GM21515 (cell line): Measurements from ENCODE around the gene OR2Z1.
"Not testable (repeated sequence)": the region's sequence is repeated elsewhere in the genome, so short reads cannot be mapped to it uniquely, and the experiment has no call there.

Experiments
- ATAC-seq: cut with Tn5 transposase; IDR thresholded peaks from one replicate; pipeline ENCODE4 v1.9.1; 2021; ENCODE audit not compliant: unreplicated experiment

OR2Z1 gene

DNA sequence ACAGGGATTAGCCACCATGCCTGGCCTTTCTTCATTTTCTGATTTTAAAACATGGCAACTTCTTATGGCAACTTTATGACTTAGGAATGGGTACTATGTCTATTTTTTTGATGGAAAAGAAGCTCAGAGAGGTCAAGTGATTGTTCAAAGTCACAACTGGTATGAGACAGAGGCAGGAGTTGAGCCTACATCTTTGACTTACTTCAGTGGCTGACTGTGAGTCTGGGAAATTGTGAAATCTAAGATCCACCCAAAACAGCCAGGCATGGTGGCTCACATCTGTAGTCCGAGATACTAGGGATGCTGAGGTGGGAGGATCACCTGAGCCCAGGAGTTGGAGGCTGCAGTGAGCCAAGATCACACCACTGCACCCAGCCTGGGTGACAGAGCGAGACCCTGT is 20.5 kb upstream of the OR2Z1 start:
- no peak for ATAC-seq

DNA sequence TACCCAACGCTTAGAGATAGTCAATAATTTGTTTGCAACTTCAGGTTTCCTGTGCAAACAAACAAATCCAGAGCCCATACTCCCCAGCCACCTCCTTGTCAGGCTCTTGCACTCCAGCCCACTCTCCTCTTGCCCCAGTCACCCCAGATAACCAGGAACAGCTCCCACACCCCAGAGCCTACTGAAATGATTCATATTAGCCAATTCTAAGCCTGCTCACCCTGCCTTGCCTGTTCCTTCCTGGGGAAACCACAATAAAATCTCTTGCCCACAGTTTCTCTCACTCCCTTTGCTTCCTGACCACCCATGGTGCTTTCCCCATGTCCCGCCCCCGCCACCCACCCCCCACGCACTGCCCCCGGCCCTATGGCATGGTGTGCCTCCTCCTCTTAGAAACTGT is 19.1 kb upstream of the OR2Z1 start:
- no peak for ATAC-seq

DNA sequence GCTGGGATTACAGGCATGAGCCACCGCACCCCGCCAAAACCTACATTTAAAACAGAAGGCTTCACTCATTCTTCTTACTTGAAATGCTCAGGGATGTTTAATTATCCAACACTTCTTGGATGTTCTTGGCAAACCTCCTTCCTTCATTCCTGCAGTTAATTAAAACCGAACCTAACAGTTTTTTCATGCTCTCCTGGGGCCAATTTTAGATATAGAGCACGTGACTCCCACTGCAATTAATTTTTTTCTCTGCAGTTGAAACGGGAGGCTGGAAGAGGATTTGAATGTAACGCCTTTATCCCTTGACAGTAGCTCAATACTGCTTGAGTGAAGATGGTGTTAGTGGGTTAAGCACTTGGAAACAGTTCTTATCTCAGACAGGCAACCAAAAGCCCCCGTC is 18.2 kb upstream of the OR2Z1 start:
- no peak for ATAC-seq

DNA sequence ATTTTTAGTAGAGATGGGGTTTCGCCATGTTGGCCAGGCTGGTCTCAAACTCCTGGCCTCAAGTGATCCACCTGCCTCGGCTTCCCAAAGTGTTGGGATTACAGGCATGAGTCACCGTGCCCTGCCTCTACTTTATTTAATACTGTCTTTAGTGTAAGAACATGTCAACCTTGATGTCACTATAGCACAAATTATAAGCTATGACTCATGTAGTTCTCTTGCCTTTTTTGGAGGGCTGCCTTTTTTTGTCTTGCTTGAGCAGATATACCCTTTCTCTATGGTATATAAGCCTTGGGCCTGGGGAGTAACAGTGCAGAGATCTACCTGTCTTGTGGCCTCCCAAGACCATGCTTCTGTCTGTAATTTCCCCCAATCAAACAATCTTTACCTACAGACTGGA is 16.1 kb upstream of the OR2Z1 start:
- ATAC-seq: not testable (repeated sequence)

DNA sequence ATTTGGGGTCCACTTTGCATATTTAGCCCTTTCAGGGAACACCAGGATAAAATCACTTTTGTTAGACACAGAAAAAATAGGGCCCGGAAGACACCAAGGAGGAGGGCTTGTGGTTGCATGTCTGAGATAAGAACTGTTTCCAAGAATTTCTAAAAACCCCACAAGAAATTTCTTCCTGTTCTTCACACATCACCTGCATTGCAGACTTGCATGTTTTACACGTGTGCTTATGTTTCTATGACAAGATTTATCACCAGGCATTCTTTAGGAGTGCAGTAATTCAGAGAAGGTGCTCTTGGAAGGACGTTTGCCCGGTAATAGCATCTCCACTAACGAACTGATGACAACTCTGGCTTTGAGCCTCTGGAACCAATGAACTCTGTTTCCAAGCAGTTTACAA is 15.7 kb upstream of the OR2Z1 start:
- no peak for ATAC-seq

DNA sequence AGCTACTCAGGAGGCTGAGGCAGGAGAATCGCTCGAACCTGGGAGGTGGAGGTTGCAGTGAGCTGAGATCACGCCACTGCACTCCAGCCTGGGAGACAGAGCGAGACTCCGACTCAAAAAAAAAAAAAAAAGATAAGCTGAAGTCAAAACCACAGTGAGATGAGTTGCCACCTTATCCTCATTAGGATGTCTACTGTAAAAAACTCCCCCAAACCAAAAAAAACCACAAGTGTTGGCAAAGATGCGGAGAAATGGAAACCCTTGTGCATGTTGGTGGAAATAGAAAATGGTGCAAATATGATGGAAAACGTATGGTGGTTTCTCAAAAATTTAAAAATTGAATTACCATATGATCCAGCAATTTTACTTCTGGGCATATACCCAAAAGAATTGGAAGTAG is 11.1 kb upstream of the OR2Z1 start:
- not testable (repeated sequence) for ATAC-seq

DNA sequence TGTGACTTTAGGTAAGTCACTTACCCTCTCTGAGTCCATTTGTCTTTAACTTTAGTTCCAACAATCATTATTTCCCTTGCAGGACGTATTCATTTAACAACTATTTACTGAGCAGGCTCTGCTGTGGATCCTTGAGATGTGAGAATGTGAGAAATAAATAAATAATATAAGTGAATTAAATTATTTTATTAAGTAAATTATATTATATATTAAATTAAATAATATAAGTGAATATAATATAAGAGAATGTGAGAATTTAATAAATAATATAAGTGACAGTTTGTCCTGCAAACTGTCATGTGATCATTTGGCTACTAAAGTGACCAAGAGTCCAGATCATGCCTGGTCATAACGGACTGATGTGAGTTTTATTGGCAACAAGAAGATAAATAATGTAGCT is 598 bp downstream of the OR2Z1 start:
- no peak for ATAC-seq

DNA sequence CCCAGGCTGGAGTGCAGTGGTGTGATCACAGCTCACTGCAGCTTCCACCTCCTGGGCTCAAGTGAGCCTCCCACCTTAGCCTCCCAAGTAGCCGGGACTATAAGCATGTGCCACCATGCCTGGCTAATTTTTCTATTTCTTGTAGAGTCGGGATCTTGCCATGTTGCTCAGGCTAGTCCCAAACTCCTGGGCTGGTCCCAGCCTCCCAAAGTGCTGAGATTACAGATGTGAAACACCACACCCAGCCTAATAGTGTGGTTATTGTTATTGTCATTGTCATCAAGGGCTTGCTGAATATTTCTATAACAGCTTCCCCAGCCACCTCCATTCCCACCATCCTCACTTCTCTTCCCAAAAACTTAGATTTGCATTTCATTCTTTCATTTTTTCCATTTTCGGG is 2.8 kb downstream of the OR2Z1 start:
- no peak for ATAC-seq

DNA sequence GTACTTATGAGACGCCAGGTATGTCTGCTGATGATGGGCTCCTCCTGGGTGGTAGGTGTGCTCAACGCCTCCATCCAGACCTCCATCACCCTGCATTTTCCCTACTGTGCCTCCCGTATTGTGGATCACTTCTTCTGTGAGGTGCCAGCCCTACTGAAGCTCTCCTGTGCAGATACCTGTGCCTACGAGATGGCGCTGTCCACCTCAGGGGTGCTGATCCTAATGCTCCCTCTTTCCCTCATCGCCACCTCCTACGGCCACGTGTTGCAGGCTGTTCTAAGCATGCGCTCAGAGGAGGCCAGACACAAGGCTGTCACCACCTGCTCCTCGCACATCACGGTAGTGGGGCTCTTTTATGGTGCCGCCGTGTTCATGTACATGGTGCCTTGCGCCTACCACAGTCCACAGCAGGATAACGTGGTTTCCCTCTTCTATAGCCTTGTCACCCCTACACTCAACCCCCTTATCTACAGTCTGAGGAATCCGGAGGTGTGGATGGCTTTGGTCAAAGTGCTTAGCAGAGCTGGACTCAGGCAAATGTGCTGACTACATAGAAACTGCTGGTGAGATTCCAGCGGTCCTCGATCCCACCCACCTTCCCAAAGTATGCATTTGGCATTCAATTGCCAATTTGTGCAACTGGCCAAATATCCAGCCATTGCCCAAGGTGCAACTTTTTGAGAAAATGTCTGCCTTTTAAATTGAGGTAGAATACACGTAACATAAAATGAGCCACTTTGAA is 10.2 kb downstream of the OR2Z1 start:
- no peak for ATAC-seq

DNA sequence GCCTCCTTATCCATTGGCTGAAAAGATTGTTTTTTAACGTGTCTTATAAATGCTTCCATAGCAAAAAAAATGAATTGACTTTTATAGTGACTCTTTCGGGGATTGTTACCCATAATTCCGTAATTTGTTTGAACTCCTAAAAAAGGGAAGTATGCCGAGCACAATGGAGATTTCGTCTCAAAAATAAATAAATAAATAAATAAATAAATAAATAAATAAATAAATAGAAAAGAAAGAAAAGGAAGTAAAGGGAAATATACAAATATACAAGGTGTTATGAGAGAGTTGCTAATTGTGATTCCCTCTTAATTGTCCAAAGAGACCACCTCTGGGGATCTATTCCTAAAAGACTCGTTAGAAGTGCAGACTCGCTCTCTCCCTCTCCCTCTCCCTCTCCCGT is 16.9 kb downstream of the OR2Z1 start:
- ATAC-seq: no peak

DNA sequence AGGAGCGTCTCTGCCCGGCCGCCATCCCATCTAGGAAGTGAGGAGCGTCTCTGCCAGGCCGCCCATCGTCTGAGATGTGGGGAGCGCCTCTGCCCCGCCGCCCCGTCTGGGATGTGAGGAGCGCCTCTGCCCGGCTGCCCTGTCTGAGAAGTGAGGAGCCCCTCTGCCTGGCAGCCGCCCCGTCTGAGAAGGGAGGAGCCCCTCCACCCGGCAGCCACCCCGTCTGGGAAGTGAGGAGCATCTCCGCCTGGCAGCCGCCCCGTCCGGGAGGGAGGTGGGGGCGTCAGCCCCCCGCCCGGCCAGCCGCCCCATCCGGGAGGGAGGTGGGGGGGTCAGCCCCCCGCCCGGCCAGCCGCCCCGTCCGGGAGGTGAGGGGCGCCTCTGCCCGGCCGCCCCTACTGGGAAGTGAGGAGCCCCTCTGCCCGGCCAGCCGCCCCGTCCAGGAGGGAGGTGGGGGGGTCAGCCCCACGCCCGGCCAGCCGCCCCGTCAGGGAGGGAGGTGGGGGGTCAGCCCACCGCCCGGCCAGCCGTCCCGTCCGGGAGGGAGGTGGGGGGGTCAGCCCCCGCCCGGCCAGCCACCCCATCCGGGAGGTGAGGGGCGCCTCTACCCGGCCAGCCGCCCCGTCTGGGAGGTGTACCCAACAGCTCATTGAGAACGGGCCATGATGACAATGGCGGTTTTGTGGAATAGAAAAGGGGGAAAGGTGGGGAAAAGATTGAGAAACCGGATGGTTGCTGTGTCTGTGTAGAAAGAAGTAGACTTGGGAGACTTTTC is 18.0 kb downstream of the OR2Z1 start:
- not testable (repeated sequence) for ATAC-seq

DNA sequence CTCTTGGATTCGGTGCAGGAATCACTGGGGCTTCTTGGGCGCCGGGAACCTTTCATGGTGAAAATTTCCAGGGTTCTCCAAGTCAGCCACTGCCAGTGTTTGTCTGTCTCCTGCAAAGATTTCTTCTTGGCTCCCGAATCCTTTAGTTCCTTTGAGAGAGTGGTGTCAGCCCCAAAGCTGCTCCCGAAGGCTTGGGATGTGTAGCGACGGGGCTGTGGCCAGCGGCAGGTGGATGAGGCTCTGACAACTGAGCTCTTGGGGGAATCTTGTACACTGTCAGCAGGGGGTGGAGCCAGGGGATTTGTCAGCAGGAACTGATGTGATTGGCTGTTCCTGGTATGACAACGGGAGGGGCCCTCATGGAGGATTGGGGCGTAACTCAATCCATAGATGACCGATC is 45.8 kb downstream of the OR2Z1 start:
- ATAC-seq: not testable (repeated sequence)

DNA sequence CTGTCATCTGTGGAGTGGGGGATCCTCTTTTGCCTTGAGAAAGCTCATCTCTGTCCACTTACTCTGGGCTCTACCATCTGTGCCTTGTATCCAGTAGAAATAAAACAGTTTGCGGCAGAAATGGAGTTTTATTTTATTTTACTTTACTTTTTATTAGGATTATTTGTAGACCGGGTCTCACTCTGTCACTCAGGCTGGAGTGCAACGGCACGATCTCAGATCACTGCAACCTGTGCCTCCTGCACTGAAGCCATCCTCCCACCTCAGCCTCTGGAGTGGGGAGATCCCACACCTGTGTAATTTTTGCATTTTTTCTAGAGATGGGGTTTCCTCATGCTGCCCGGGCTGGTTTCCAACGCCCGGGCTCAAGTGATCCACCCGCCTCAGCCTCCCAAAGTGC is 47.8 kb downstream of the OR2Z1 start:
- not testable (repeated sequence) for ATAC-seq

DNA sequence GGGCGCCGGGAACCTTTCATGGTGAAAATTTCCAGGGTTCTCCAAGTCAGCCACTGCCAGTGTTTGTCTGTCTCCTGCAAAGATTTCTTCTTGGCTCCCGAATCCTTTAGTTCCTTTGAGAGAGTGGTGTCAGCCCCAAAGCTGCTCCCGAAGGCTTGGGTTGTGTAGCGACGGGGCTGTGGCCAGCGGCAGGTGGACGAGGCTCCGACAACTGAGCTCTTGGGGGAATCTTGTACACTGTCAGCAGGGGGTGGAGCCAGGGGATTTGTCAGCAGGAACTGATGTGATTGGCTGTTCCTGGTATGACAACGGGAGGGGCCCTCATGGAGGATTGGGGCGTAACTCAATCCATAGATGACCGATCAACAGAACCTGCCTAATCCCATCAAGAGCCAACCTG is 52.2 kb downstream of the OR2Z1 start:
- not testable (repeated sequence) for ATAC-seq
